ENCODE data around the gene TMEM121B.
"Not testable (repeated sequence)": the region's sequence is repeated elsewhere in the genome, so short reads cannot be mapped to it uniquely, and the experiment has no call there.

The TMEM121B gene

DNA sequence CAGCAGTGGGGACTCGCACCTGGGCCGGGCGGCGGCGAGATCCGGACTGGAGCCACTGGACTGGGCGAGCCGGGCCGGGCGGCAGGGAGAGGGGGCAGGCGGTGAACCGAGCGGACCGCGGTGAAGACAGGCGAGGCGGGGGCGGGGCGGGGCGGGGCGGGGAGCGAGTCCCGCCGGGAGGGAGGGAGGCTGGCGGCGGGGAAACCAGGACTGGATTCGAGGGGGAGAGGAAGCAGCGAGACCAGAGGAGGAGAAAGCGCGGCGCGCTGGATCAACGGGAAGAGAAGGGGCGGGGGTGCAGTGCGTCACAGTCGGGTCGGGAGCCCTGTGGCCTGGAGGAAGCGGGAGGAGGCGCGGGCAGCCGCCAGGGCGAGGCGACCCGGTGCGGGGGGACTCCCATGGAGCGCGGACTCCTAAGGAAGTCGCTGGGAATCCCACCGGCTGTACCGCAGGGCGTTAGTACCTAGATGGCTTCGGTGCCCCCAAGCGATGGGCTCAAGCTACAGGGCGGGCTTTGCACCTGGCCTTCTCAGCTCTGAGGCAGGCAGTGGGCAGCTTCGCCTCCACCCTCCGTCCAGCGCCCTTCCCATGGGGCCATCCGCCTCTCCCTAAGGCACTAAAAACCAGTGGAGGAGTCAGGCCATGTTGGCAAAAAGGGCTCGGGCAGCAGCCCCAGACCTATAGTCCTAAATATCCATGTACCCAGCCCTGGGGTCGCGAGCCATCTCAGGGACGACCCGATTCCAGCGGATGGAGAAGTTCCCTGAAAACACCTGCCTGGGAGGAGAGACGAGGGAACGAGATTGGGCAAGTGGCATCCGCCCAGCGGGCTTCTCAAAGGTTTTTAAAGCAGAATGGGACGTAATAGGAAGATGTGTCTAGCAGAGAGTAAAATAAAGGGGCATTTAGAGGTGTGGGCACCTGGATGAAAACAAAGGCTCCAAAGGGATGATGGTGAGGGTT, at the start of gene TMEM121B:
TSS of gene TMEM121B (minus strand) at position 128 of the 963 bp plus-strand sequence. CDS start 233 bp downstream, outside the sequence.
- DNase-seq, result peak; percentile 27 to 36

- no peak for DNase-seq
Observed at GRCh38 chr22:17167486-17167885, 46.3 kb upstream of the TMEM121B start.

GRCh38 chr22:17164392-17165024, 43.3 kb upstream of the TMEM121B start:
- DNase-seq, result no peak

DNA sequence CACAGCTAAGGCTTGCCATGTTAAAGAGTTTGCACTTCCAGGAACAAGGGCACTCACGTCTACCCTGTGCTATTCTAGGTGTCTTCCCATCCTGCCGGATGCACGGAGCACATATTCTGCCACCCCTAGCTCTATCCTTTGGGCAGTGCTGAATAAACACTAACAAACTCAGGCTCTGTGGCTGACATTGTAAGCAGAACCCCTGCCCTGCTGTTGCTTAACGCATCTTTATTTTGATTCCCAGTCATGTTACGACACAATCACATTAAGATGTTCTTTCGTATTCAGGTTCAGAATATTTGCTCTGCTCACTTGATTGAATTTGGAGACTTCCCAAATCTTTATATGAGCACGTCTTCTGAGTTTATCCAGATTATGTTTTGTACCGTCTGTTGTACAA, 41.6 kb upstream of the TMEM121B start:
- no peak for DNase-seq

DNA sequence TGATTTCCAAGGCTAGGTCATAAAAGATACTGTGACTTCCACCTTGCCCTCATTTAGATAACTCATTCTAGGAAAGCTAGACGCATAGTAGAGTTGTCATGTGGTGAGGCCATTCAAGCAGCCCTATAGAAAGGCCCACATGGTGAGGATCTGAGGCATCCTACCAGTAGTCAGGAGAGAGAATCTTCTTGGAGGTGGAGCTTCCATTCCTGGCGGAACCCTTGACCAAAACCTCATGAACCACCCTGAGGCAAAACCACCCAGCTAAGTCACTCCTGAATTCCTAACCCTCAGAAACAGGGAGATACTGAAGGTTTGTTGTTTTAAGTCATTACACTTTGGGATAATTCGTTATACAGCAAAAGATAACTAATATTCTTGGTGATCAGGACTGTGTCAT, 40.8 kb upstream of the TMEM121B start:
- no peak for DNase-seq

DNA sequence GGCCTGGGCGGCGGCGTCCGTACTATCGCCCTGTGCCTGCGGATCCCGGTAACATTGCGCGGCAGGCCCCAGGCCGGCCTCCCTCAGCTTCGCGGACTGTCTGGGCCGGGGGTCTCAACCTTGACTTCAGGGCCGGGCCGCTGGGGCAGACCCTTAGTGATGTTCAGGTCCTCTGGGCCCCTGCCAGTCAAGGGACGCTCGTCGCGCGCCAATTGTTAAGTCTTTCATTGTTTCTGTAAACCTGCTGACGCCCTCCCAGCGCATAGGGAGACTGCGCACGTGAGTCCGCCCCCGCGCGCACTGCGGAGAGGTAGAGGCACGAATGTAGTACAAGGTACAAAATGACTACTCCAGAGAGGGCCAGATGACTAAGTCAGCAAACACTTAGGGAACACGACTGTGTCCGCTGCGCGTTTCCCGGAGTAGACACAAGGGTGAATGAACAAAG, 38.4 kb upstream of the TMEM121B start:
- peak; percentile 80 to 83 for DNase-seq

GRCh38 chr22:17158568-17159503, 37.7 kb upstream of the TMEM121B start, which contains the start of gene HDHD5:
Gene HDHD5, minus strand, starts transcription at chr22:17159277. Its CDS starts 26 bp downstream, at chr22:17159251.
- peak; percentile 90 to 91 for DNase-seq

DNA sequence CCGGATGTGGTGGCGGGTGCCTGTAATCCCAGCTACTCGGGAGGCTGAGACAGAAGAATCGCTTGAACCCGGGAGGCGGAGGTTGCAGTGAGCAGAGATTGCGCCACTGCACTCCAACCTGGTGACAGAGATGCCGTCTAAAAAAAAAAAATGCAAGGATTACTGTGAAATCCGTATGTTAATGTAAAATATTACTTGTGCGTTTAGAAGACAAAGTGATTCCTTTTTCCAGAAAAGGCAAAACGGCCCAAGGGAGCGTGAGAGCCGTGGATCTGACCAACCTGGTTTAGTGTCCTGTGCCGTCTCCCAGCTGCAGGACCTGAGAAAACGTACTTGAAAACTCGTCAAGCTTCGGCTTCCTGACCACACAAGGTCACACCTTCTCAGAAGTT, 37.0 kb upstream of the TMEM121B start:
- DNase-seq, result no peak

- DNase-seq, result no peak
Observed at GRCh38 chr22:17157714-17158113, 36.6 kb upstream of the TMEM121B start.

DNA sequence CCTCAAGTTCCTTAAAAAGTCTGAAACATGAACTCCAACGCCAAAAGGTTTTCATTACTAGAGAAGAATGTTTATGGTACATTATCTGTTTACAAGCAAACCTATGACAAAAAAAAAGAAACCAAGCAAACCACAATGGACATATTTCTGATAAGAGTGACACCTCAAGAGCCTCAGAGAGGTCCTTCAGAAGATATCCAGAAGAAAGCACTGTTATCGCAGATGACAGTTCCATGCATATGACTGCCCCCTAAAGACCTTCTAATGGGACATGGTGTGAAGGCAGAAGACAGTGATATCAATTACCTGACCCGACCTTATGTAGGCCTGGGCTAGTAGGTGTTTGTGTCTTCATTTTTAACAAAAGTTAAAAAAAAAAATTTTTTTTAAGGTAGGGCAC, 34.8 kb upstream of the TMEM121B start:
- DNase-seq, result no peak

- no peak for DNase-seq
Observed at GRCh38 chr22:17152971-17153370, 31.8 kb upstream of the TMEM121B start.

- DNase-seq, result no peak
Observed at GRCh38 chr22:17152340-17152739, 31.2 kb upstream of the TMEM121B start.

GRCh38 chr22:17149076-17149815, 28.1 kb upstream of the TMEM121B start:
- DNase-seq, result no peak

DNA sequence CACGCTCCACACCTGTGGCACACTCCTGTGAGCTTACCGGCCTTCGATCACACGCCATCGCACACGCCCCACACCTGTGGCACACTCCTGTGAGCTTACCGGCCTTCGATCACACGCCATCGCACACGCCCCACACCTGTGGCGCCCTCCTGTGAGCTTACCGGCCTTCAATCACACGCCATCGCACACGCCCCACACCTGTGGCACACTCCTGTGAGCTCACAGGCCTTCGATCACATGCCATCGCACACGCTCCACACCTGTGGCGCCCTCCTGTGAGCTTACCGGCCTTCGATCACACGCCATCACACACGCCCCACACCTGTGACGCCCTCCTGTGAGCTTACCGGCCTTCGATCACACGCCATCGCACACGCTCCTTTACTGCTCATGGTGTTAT, 26.3 kb upstream of the TMEM121B start:
- not testable (repeated sequence) for DNase-seq

GRCh38 chr22:17145021-17145680, 24.0 kb upstream of the TMEM121B start:
- DNase-seq, result no peak

GRCh38 chr22:17143826-17144225, 22.7 kb upstream of the TMEM121B start:
- DNase-seq, result no peak

DNA sequence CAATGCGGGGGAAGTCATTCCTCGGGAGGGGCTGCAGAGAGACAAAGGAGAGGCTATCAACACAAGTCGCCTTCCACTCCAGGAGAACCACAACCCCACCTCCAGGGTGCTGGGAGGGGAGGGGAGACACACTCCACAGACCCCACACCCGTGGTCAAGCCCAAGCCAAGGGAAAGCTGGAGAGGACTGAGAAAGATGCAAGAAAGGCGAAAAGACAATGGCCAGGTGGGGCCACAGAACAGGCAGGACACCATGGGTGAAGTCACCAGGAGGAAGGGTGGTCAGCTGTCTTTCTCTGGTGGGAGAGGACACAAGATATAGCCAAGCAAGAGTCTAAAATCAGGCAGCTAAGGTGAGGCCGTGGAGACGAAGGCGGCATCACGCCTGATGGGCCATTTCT, 21.9 kb upstream of the TMEM121B start:
- DNase-seq, result no peak

DNA sequence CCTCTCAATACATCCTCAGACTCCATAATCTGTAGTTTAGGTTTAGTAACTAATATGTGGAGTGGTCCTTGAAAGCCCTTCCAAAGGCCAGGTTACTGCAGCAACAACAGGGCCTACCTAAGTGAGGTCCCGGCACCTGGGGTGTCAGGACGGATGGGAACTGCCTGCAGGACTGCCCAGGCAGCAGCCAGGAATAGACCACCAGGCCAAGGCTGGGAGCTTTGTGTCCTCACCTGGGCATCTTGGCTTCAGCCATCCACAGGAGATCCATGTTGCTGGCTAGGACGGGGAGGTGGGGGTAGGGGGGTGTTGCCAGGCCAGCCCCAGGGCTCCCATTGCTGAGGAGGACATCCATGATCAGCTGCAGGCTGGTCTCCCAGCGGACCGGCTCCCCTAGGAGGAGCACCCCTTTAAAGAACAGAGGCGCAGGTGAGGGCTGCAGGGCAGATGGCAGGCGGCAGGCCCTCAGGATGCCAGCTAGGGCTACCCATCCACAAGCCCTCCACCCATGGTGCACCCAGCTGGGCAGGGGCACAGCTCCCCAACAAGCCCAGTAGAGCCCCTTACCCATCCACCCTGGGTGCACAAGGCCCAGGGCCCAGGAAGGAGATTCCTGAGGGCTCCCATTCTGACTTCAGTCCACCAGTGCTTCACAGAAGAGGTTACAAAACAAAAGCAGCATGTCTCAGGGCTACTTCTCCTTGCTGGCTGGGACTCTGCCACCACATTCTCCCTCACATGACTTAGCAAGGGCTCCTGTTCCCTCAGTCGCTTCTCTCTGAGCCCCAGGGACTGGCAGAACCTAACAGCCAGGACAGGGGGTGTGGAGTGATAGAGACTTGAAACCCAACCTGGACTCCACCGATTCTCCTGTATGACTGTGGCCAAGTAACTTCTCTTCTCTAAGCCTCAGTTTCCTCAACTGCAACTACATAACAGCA, 19.9 kb upstream of the TMEM121B start:
- no peak for DNase-seq

- no peak for DNase-seq
Observed at GRCh38 chr22:17140022-17140421, 18.9 kb upstream of the TMEM121B start.

DNA sequence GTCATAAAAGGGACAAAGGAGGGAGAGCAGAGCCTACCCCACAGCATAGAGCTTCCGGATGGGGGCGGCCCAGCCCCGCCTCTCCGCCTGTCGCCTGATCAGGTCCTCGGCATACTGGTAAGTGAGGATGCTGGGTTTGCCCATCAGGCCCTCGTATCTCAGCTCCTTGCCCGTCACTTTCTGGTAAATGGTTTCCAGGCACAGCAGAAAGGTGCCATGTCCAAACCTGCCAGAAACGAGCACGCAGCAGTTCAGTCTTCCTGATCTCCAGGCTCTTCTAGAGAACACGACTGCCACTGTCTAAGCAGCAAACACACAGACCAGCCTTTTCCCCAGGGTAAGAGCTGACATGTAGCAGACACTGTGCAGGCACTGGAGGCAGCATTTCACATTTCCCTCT, 17.4 kb upstream of the TMEM121B start:
- no peak for DNase-seq

All from activated CD4-positive, alpha-beta T cell treated with anti-CD3 and anti-CD28 coated beads, Interleukin-2, amount 50 U/mL, for 48 hours (primary cell).